NOMO-1 treated with DMSO at 0.1 percent for 48 hours (cell line): ENCODE data around the gene TACO1.
A peak's percentile ranks its signal among the peaks of the same experiment; 100 is the strongest.

Experiments used
- DNase-seq: peaks from one replicate; lab custom pipeline; 2025; ENCODE audit not compliant: unreplicated experiment; lab: John Stamatoyannopoulos, UW

Gene TACO1

GRCh38 chr17:63600569-63601438 is at the start of gene TACO1:
Gene TACO1 (plus strand): TSS chr17:63600895. CDS start chr17:63601084, 189 bp downstream.
- DNase-seq, result peak; percentile 66

- no peak for DNase-seq
Measured at GRCh38 chr17:63552211-63552610, 48.5 kb upstream of the TACO1 start.

GRCh38 chr17:63555500-63556156 is 45.1 kb upstream of the TACO1 start:
- DNase-seq, result peak; percentile 41

GRCh38 chr17:63557416-63557815 is 43.3 kb upstream of the TACO1 start:
- DNase-seq, result no peak

GRCh38 chr17:63558441-63558840 is 42.3 kb upstream of the TACO1 start:
- no peak for DNase-seq

GRCh38 chr17:63561819-63562218 is 38.9 kb upstream of the TACO1 start:
- no peak for DNase-seq

- DNase-seq, result no peak
Measured at GRCh38 chr17:63563339-63563738, 37.4 kb upstream of the TACO1 start.

GRCh38 chr17:63564562-63564961 is 36.1 kb upstream of the TACO1 start:
- DNase-seq, result no peak

GRCh38 chr17:63567229-63567628 is 33.5 kb upstream of the TACO1 start:
- no peak for DNase-seq

GRCh38 chr17:63568563-63568962 is 32.1 kb upstream of the TACO1 start:
- no peak for DNase-seq

- no peak for DNase-seq
Measured at GRCh38 chr17:63571632-63572310, 28.9 kb upstream of the TACO1 start.

GRCh38 chr17:63573634-63574033 is 27.1 kb upstream of the TACO1 start:
- no peak for DNase-seq

- no peak for DNase-seq
Measured at GRCh38 chr17:63578027-63578768, 22.5 kb upstream of the TACO1 start.

- DNase-seq, result no peak
Measured at GRCh38 chr17:63578769-63579111, 22.0 kb upstream of the TACO1 start.

GRCh38 chr17:63579633-63580032 is 21.1 kb upstream of the TACO1 start:
- no peak for DNase-seq

GRCh38 chr17:63587770-63588169 is 12.9 kb upstream of the TACO1 start:
- DNase-seq, result no peak

- no peak for DNase-seq
Measured at GRCh38 chr17:63588797-63589196, 11.9 kb upstream of the TACO1 start.

- no peak for DNase-seq
Measured at GRCh38 chr17:63589646-63590045, 11.0 kb upstream of the TACO1 start.

GRCh38 chr17:63592797-63593196 is 7.9 kb upstream of the TACO1 start:
- no peak for DNase-seq

- no peak for DNase-seq
Measured at GRCh38 chr17:63595132-63595531, 5.6 kb upstream of the TACO1 start.

GRCh38 chr17:63596856-63597586 is 3.7 kb upstream of the TACO1 start:
- no peak for DNase-seq
